ENCODE measurements around the gene CDHR5. TPM values are rescaled to one million over a fixed set of nuclear protein-coding genes. Genes with fewer than 3 reads are reported as not detected.

CDHR5 gene
- total RNA-seq, 1 experiment from 2014 or later = not detected

DNA sequence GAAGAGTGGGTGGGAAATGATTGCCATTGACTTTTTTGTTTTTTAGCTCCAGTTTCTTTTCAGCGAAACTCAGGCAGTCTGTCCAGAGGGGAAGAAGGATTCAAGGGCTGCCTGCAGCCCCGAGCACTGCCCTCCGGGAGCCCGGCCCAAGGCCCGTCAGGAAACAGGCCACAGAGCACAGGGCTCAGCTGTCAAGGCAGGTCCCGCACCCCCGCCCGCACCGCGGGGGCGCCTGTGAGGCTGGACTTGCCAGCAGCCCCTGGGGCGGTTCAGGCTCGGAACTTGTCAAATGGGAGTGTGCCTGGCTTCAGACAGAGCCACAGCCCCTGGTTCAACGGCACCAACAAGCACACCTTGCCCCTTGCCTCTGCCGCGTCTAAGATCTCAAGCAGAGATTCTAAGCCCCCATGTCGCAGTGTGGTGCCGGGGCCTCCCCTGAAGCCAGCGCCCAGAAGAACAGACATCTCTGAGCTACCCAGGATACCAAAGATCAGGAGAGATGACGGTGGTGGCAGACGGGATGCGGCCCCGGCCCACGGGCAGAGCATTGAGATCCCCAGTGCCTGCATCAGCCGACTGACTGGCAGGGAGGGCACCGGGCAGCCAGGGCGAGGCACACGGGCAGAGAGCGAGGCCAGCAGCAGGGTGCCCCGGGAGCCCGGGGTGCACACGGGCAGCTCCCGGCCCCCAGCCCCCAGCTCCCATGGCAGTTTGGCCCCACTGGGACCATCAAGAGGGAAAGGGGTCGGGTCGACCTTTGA is 17.6 kb downstream of the CDHR5 start:
- no peaks in the 10 kb centered on the region for H3K9me2 ChIP-seq (replicated peaks; ENCODE audit: insufficient read depth, low read length)
- H3K4me3 ChIP-seq (ENCODE audit: low read length) = no peak overlapping the region
- H3K27ac ChIP-seq (ENCODE audit: low read length) = no peak overlapping the region
- no peaks in the 10 kb centered on the region for H3K27me3 ChIP-seq (ENCODE audit: low read length)
- no peaks in the 10 kb centered on the region for H3K79me2 ChIP-seq (ENCODE audit: low read length)
- H2AFZ ChIP-seq (ENCODE audit: low read length) = no peak overlapping the region
- no peak for DNase-seq
- no peak overlapping the region for H3K4me2 ChIP-seq (ENCODE audit: low read depth, low read length, poor library complexity, severe bottlenecking)
- peaks cover 6% of the 10 kb centered on the region; the same call in 1 of the 2 replicates for H3K36me3 ChIP-seq (ENCODE audit: insufficient read depth, low read length)
- no peaks in the 10 kb centered on the region for H3K9me3 ChIP-seq (ENCODE audit: low read length)
- H4K20me1 ChIP-seq (ENCODE audit: insufficient read depth, low read depth, low read length) = peaks cover 4% of the 10 kb centered on the region; the same call in 1 of the 2 replicates
- H3K4me1 ChIP-seq (ENCODE audit: low read length) = no peaks in the 10 kb centered on the region
- no peak overlapping the region for H3K9ac ChIP-seq (ENCODE audit: low read length)

GRCh38 chr11:606245-606644 is 18.5 kb downstream of the CDHR5 start:
- Histone ChIP-seq H3K9me2 (replicated peaks; ENCODE audit: insufficient read depth, low read length) (no peaks in the 10 kb centered on the region), H3K27me3 (ENCODE audit: low read length) (no peaks in the 10 kb centered on the region), H3K9me3 (ENCODE audit: low read length) (no peaks in the 10 kb centered on the region), H4K20me1 (ENCODE audit: insufficient read depth, low read depth, low read length) (no peaks in the 10 kb centered on the region; the same call in 1 of the 2 replicates), H3K4me3 (ENCODE audit: low read length) (no peak overlapping the region), H3K36me3 (ENCODE audit: insufficient read depth, low read length) (peaks cover 9% of the 10 kb centered on the region; the same call in 1 of the 2 replicates), H3K79me2 (ENCODE audit: low read length) (no peaks in the 10 kb centered on the region), H3K9ac (ENCODE audit: low read length) (no peak overlapping the region), H3K27ac (ENCODE audit: low read length) (no peak overlapping the region), H3K4me1 (ENCODE audit: low read length) (no peaks in the 10 kb centered on the region), H2AFZ (ENCODE audit: low read length) (no peak overlapping the region), H3K4me2 (ENCODE audit: low read depth, low read length, poor library complexity, severe bottlenecking) (no peak overlapping the region)
- DNase-seq = no peak

DNA sequence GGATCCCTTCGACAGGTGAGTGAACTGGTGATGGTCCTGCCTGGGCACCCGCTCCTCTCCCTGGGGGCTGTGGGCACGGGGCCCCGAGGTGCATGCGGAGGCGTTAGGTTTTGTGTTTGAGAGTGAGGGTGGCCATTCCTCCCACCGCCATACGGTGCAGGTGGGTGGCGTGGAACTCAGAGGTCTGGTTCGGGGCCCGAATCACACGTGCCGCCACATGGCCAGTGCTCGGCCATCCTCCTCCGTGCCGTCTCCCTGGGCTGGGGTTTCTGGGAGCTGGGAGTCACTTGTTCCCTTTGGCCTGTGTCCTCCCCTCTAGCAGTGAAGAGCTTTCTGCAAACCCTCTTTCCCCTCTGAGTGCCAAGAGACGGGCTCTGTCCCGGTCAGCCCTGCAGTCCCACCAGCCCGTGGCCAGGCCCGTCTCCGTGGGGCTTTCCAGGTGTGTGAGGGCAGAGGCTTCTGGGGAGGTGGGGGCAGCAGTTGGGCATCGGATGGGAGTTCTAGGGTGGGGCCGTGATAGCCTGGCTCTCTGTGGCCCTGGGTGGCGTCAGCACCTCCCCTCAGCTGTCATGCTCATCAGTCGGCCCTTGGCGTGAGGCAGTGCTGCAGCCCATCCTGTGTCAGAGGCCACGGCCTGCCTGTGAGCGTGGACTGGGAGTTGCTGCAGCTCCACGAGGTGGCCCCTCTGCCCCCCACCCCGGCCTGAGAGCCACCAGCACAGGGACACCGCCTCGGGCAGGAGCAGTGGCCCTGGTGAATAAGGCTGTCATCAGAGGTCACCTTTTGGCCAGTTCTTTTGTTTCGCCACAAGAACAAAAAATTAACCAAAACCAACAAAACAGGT is 19.2 kb downstream of the CDHR5 start:
- H3K4me1 ChIP-seq (ENCODE audit: low read length) = no peaks in the 10 kb centered on the region
- H3K9ac ChIP-seq (ENCODE audit: low read length) = no peak overlapping the region
- no peaks in the 10 kb centered on the region; the same call in 1 of the 2 replicates for H4K20me1 ChIP-seq (ENCODE audit: insufficient read depth, low read depth, low read length)
- DNase-seq = no peak
- no peaks in the 10 kb centered on the region for H3K9me2 ChIP-seq (replicated peaks; ENCODE audit: insufficient read depth, low read length)
- H3K4me3 ChIP-seq (ENCODE audit: low read length) = no peak overlapping the region
- no peaks in the 10 kb centered on the region for H3K9me3 ChIP-seq (ENCODE audit: low read length)
- H3K27ac ChIP-seq (ENCODE audit: low read length) = no peak overlapping the region
- no peak overlapping the region for H2AFZ ChIP-seq (ENCODE audit: low read length)
- peaks cover 9% of the 10 kb centered on the region; the same call in 1 of the 2 replicates for H3K36me3 ChIP-seq (ENCODE audit: insufficient read depth, low read length)
- no peaks in the 10 kb centered on the region for H3K79me2 ChIP-seq (ENCODE audit: low read length)
- H3K27me3 ChIP-seq (ENCODE audit: low read length) = no peaks in the 10 kb centered on the region
- no peak overlapping the region for H3K4me2 ChIP-seq (ENCODE audit: low read depth, low read length, poor library complexity, severe bottlenecking)

GRCh38 chr11:603154-603553 is 21.6 kb downstream of the CDHR5 start:
- H3K4me2 ChIP-seq (ENCODE audit: low read depth, low read length, poor library complexity, severe bottlenecking) = no peak overlapping the region
- H3K27ac ChIP-seq (ENCODE audit: low read length) = no peak overlapping the region
- no peaks in the 10 kb centered on the region for H3K4me1 ChIP-seq (ENCODE audit: low read length)
- no peaks in the 10 kb centered on the region for H3K9me3 ChIP-seq (ENCODE audit: low read length)
- H3K4me3 ChIP-seq (ENCODE audit: low read length) = no peak overlapping the region
- no peaks in the 10 kb centered on the region for H3K79me2 ChIP-seq (ENCODE audit: low read length)
- H4K20me1 ChIP-seq (ENCODE audit: insufficient read depth, low read depth, low read length) = no peaks in the 10 kb centered on the region; the same call in 1 of the 2 replicates
- no peak overlapping the region for H2AFZ ChIP-seq (ENCODE audit: low read length)
- H3K9ac ChIP-seq (ENCODE audit: low read length) = no peak overlapping the region
- no peak for DNase-seq
- H3K9me2 ChIP-seq (replicated peaks; ENCODE audit: insufficient read depth, low read length) = no peaks in the 10 kb centered on the region
- H3K36me3 ChIP-seq (ENCODE audit: insufficient read depth, low read length) = peaks cover 15% of the 10 kb centered on the region; the same call in 1 of the 2 replicates
- H3K27me3 ChIP-seq (ENCODE audit: low read length) = no peaks in the 10 kb centered on the region

GRCh38 chr11:601573-602245 is 23.0 kb downstream of the CDHR5 start:
- H2AFZ ChIP-seq (ENCODE audit: low read length) = no peak overlapping the region
- no peak overlapping the region for H3K27ac ChIP-seq (ENCODE audit: low read length)
- H4K20me1 ChIP-seq (ENCODE audit: insufficient read depth, low read depth, low read length) = 0 out of 2 replicates have a peak, but pooled peaks cover 5% of the 10 kb centered on the region
- no peaks in the 10 kb centered on the region for H3K9me3 ChIP-seq (ENCODE audit: low read length)
- H3K9me2 ChIP-seq (replicated peaks; ENCODE audit: insufficient read depth, low read length) = no peaks in the 10 kb centered on the region
- H3K9ac ChIP-seq (ENCODE audit: low read length) = no peak overlapping the region
- H3K4me1 ChIP-seq (ENCODE audit: low read length) = no peaks in the 10 kb centered on the region
- H3K79me2 ChIP-seq (ENCODE audit: low read length) = no peaks in the 10 kb centered on the region
- no peaks in the 10 kb centered on the region for H3K27me3 ChIP-seq (ENCODE audit: low read length)
- no peak overlapping the region for H3K4me2 ChIP-seq (ENCODE audit: low read depth, low read length, poor library complexity, severe bottlenecking)
- peaks cover 15% of the 10 kb centered on the region; the same call in 1 of the 2 replicates for H3K36me3 ChIP-seq (ENCODE audit: insufficient read depth, low read length)
- H3K4me3 ChIP-seq (ENCODE audit: low read length) = no peak overlapping the region
- DNase-seq = no peak

GRCh38 chr11:598005-598680 is 26.6 kb downstream of the CDHR5 start:
- H2AFZ ChIP-seq (ENCODE audit: low read length) = no peak overlapping the region
- no peaks in the 10 kb centered on the region for H3K9me3 ChIP-seq (ENCODE audit: low read length)
- no peak overlapping the region for H3K27ac ChIP-seq (ENCODE audit: low read length)
- no peak overlapping the region for H3K4me2 ChIP-seq (ENCODE audit: low read depth, low read length, poor library complexity, severe bottlenecking)
- 0 out of 2 replicates have a peak, but pooled peaks cover 15% of the 10 kb centered on the region for H4K20me1 ChIP-seq (ENCODE audit: insufficient read depth, low read depth, low read length)
- no peak overlapping the region for H3K4me3 ChIP-seq (ENCODE audit: low read length)
- H3K36me3 ChIP-seq (ENCODE audit: insufficient read depth, low read length) = peaks cover 9% of the 10 kb centered on the region; the same call in 1 of the 2 replicates
- no peaks in the 10 kb centered on the region for H3K9me2 ChIP-seq (replicated peaks; ENCODE audit: insufficient read depth, low read length)
- H3K79me2 ChIP-seq (ENCODE audit: low read length) = no peaks in the 10 kb centered on the region
- DNase-seq = no peak
- no peaks in the 10 kb centered on the region for H3K27me3 ChIP-seq (ENCODE audit: low read length)
- H3K4me1 ChIP-seq (ENCODE audit: low read length) = no peaks in the 10 kb centered on the region
- no peak overlapping the region for H3K9ac ChIP-seq (ENCODE audit: low read length)

DNA sequence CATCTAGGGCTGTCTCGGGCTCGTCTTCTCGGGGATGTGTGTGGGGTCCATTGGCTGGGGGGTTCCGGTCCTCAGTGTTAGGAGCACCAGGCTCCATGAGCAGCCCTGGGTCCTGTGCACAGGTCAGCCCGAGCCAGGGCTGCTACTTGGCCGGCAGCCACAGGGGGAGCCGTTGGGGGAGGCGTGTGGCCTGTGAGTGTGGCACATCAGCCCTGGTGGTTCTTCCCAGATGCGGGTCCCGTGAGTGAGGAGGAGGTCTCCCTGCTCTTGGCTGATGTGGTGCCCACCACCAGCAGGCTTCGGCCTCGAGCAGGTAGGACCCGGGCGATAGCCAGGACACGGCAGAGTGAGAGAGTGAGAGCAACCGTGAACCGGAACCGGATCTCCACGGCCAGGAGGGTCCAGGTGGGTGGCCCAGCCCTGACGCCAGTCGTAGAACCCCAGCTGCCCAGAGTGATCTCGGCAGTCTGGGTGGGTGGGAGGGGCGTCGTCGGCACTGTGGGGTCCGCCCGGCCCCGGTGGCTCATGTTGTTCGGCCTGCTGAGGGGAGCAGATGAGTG is 27.5 kb downstream of the CDHR5 start:
- no peak for DNase-seq
- Histone ChIP-seq H3K4me2 (ENCODE audit: low read depth, low read length, poor library complexity, severe bottlenecking) (no peak overlapping the region), H3K9ac (ENCODE audit: low read length) (no peak overlapping the region), H3K4me3 (ENCODE audit: low read length) (no peak overlapping the region), H3K9me2 (replicated peaks; ENCODE audit: insufficient read depth, low read length) (no peaks in the 10 kb centered on the region), H3K4me1 (ENCODE audit: low read length) (no peaks in the 10 kb centered on the region), H3K79me2 (ENCODE audit: low read length) (0 out of 2 replicates have a peak, but pooled peaks cover 5% of the 10 kb centered on the region), H2AFZ (ENCODE audit: low read length) (no peak overlapping the region), H3K27ac (ENCODE audit: low read length) (no peak overlapping the region), H4K20me1 (ENCODE audit: insufficient read depth, low read depth, low read length) (0 out of 2 replicates have a peak, but pooled peaks cover 15% of the 10 kb centered on the region), H3K27me3 (ENCODE audit: low read length) (no peaks in the 10 kb centered on the region), H3K36me3 (ENCODE audit: insufficient read depth, low read length) (peaks cover 18% of the 10 kb centered on the region; the same call in 1 of the 2 replicates), H3K9me3 (ENCODE audit: low read length) (no peaks in the 10 kb centered on the region)

Measured in Karpas-422 (cell line).